HEK293 (cell line): ENCODE measurements around the gene ICAM3.
A peak's percentile ranks its signal among the peaks of the same experiment; 100 is the strongest.

Experiments
- EGR2 ChIP-seq: fragments of 450-650 bp; formaldehyde crosslinking; IDR thresholded peaks from 2 replicates; pipeline ENCODE4 v1.5.1; 2016; ENCODE audit warnings: low read depth, missing biosample characterization, missing genetic modification characterization
- HOXC10 ChIP-seq: sonication (generic); formaldehyde crosslinking; IDR thresholded peaks from 2 replicates; pipeline ENCODE4 v1.8.1; 2023; ENCODE audit warnings: mild to moderate bottlenecking, missing genetic modification reagents
- KLF16 ChIP-seq: fragments of 450-650 bp; formaldehyde crosslinking; IDR thresholded peaks from 2 replicates; pipeline ENCODE4 v1.5.1; 2017; ENCODE audit warnings: missing biosample characterization, missing genetic modification characterization
- TCF7L2 ChIP-seq: IDR thresholded peaks from 2 replicates; pipeline ENCODE4 v1.6.1; 2011; ENCODE audit warnings: low read depth, mild to moderate bottlenecking, inconsistent platforms, low read length, moderate library complexity, borderline replicate concordance
- ZBTB1 ChIP-seq: fragments of 450-650 bp; formaldehyde crosslinking; IDR thresholded peaks from 2 replicates; pipeline ENCODE4 v1.5.1; 2016; ENCODE audit warnings: missing biosample characterization, missing genetic modification characterization
- ZBTB48 ChIP-seq: fragments of 450-650 bp; formaldehyde crosslinking; IDR thresholded peaks from 2 replicates; pipeline ENCODE4 v1.5.1; 2016; ENCODE audit warnings: missing biosample characterization, missing genetic modification characterization
- ZBTB7A ChIP-seq: fragments of 450-650 bp; formaldehyde crosslinking; IDR thresholded peaks from 2 replicates; pipeline ENCODE4 v1.5.1; 2016; ENCODE audit warnings: low read depth, missing biosample characterization, missing genetic modification characterization
- ZBTB8A ChIP-seq: fragments of 450-650 bp; formaldehyde crosslinking; IDR thresholded peaks from 2 replicates; pipeline ENCODE4 v1.5.1; 2016; ENCODE audit warnings: missing biosample characterization, missing genetic modification characterization
- ZNF146 ChIP-seq: fragments of 450-650 bp; formaldehyde crosslinking; IDR thresholded peaks from 2 replicates; pipeline ENCODE4 v1.5.1; 2016; ENCODE audit warnings: missing biosample characterization, missing genetic modification characterization
- ZNF2 ChIP-seq: fragments of 450-650 bp; formaldehyde crosslinking; IDR thresholded peaks from 2 replicates; pipeline ENCODE4 v1.5.1; 2016; ENCODE audit warnings: missing biosample characterization, missing genetic modification characterization
- ZNF214 ChIP-seq: fragments of 450-650 bp; formaldehyde crosslinking; IDR thresholded peaks from 2 replicates; pipeline ENCODE4 v1.5.1; 2017; ENCODE audit warnings: missing biosample characterization, mild to moderate bottlenecking, missing genetic modification characterization, borderline replicate concordance
- ZNF221 ChIP-seq: fragments of 450-650 bp; formaldehyde crosslinking; IDR thresholded peaks from 2 replicates; pipeline ENCODE4 v1.5.1; 2017; ENCODE audit warnings: missing biosample characterization, missing genetic modification characterization, borderline replicate concordance
- ZNF311 ChIP-seq: fragments of 450-650 bp; formaldehyde crosslinking; IDR thresholded peaks from 2 replicates; pipeline ENCODE4 v1.5.1; 2017; ENCODE audit warnings: missing biosample characterization, missing genetic modification characterization, borderline replicate concordance
- ZNF501 ChIP-seq: fragments of 450-650 bp; formaldehyde crosslinking; IDR thresholded peaks from 2 replicates; pipeline ENCODE4 v1.5.1; 2016; ENCODE audit warnings: missing biosample characterization, missing genetic modification characterization
- ZNF530 ChIP-seq: fragments of 450-650 bp; formaldehyde crosslinking; IDR thresholded peaks from 2 replicates; pipeline ENCODE4 v1.5.1; 2016; ENCODE audit warnings: low read depth, missing biosample characterization, missing genetic modification characterization
- ZNF621 ChIP-seq: fragments of 450-650 bp; formaldehyde crosslinking; IDR thresholded peaks from 2 replicates; pipeline ENCODE4 v1.5.1; 2017; ENCODE audit warnings: missing biosample characterization, missing genetic modification characterization
- ZNF660 ChIP-seq: fragments of 450-650 bp; IDR thresholded peaks from 2 replicates; pipeline ENCODE4 v1.5.1; 2018; ENCODE audit warnings: missing biosample characterization, mild to moderate bottlenecking, missing genetic modification characterization
- TF ChIP-seq, protein P1 (sequence below): fragments of 450-650 bp; formaldehyde crosslinking; IDR thresholded peaks from 2 replicates; pipeline ENCODE4 v1.5.1; 2016; ENCODE audit warnings: missing biosample characterization, missing genetic modification characterization
- TF ChIP-seq, protein P2 (sequence below): fragments of 450-650 bp; formaldehyde crosslinking; conservative IDR thresholded peaks from 2 replicates; pipeline ENCODE4 v1.5.1; 2016; ENCODE audit warnings: low read depth, missing biosample characterization, missing genetic modification characterization
- TF ChIP-seq, protein P3 (sequence below): fragments of 450-650 bp; formaldehyde crosslinking; IDR thresholded peaks from 2 replicates; pipeline ENCODE4 v1.5.1; 2017; ENCODE audit warnings: missing biosample characterization, mild to moderate bottlenecking, missing genetic modification characterization, moderate library complexity
- TF ChIP-seq, protein P4 (sequence below): fragments of 450-650 bp; formaldehyde crosslinking; IDR thresholded peaks from 2 replicates; pipeline ENCODE4 v1.5.1; 2016; ENCODE audit warnings: missing biosample characterization, missing genetic modification characterization
- TF ChIP-seq, protein P5 (sequence below): fragments of 450-650 bp; formaldehyde crosslinking; IDR thresholded peaks from 2 replicates; pipeline ENCODE4 v1.5.1; 2017; ENCODE audit warnings: missing biosample characterization, missing genetic modification characterization
- TF ChIP-seq, protein P6 (sequence below): fragments of 450-650 bp; formaldehyde crosslinking; IDR thresholded peaks from 2 replicates; pipeline ENCODE4 v1.5.1; 2016; ENCODE audit warnings: missing biosample characterization, missing genetic modification characterization

Gene ICAM3

DNA sequence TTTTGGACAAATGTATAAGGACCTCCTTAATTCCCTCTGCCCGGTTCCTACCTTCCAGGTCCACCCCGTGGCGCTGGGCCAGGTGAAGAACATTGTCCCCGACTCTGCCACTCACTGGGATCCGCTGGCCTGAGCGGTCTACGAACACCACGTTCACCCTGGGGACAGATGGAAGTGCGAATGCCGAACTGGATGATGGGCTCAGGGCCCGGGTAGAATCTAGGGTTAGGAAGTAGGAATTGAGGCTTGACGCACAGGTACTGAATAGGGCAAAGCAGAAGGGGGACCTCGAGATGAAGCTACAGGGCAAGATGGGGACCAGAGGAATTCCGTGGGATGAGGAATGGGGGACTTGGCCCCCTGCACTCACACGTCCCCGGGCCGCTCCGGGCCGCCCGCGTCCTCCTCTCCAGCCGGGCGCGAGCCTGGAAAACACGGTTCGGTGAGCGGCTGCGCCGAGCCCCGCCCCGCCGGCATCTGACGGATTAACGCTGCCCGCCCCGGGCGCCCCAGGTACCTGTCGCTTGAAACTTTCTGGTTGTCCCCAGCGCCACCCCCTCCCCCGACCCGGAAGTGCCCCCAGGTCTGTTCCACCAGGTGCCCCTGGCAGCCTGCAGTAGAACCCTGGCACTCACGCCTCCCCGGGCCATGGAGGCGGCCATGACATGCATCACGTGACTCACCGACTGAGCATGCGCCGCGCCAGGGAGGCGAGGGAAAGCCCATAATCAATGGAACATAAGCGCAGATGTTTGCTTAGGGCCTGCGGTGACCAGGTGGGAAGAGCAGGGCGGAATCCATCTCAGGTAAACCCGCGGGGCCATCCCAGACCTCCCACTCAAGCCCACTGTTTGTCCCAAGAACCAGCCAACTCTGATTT, 23.8 kb downstream of the ICAM3 start, which contains the start of gene FDX2 (continued):
- TF ChIP-seq ZNF501 (tag by site-specific recombination), result peak; percentile 82; the same call in 1 of the 2 replicates
- no peak for TF ChIP-seq ZNF311 (tag by site-specific recombination)
- peak; percentile 36; the same call in 1 of the 2 replicates for TF ChIP-seq ZBTB8A (tag by site-specific recombination)
- no peak for TF ChIP-seq ZBTB1 (tag by site-specific recombination)
- no peak for TF ChIP-seq ZNF621 (tag by site-specific recombination)
- 0 out of 2 replicates have a peak, but pooled peaks have one; percentile 3 for TF ChIP-seq ZNF146 (tag by site-specific recombination)
- TF ChIP-seq, protein P1, sequence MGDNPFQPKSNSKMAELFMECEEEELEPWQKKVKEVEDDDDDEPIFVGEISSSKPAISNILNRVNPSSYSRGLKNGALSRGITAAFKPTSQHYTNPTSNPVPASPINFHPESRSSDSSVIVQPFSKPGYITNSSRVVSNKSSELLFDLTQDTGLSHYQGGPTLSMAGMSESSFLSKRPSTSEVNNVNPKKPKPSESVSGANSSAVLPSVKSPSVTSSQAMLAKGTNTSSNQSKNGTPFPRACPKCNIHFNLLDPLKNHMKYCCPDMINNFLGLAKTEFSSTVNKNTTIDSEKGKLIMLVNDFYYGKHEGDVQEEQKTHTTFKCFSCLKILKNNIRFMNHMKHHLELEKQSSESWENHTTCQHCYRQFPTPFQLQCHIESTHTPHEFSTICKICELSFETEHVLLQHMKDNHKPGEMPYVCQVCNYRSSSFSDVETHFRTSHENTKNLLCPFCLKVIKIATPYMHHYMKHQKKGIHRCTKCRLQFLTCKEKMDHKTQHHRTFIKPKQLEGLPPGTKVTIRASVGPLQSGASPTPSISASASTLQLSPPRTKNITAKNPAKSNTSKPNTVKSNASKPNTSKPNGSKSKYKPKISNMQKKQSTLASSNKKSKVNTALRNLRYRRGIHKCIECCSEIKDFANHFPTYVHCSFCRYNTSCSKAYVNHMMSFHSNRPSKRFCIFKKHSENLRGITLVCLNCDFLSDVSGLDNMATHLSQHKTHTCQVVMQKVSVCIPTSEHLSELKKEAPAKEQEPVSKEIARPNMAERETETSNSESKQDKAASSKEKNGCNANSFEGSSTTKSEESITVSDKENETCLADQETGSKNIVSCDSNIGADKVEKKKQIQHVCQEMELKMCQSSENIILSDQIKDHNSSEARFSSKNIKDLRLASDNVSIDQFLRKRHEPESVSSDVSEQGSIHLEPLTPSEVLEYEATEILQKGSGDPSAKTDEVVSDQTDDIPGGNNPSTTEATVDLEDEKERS, result no peak
- TF ChIP-seq ZBTB7A (tag by site-specific recombination), result no peak
- TF ChIP-seq, protein P2, sequence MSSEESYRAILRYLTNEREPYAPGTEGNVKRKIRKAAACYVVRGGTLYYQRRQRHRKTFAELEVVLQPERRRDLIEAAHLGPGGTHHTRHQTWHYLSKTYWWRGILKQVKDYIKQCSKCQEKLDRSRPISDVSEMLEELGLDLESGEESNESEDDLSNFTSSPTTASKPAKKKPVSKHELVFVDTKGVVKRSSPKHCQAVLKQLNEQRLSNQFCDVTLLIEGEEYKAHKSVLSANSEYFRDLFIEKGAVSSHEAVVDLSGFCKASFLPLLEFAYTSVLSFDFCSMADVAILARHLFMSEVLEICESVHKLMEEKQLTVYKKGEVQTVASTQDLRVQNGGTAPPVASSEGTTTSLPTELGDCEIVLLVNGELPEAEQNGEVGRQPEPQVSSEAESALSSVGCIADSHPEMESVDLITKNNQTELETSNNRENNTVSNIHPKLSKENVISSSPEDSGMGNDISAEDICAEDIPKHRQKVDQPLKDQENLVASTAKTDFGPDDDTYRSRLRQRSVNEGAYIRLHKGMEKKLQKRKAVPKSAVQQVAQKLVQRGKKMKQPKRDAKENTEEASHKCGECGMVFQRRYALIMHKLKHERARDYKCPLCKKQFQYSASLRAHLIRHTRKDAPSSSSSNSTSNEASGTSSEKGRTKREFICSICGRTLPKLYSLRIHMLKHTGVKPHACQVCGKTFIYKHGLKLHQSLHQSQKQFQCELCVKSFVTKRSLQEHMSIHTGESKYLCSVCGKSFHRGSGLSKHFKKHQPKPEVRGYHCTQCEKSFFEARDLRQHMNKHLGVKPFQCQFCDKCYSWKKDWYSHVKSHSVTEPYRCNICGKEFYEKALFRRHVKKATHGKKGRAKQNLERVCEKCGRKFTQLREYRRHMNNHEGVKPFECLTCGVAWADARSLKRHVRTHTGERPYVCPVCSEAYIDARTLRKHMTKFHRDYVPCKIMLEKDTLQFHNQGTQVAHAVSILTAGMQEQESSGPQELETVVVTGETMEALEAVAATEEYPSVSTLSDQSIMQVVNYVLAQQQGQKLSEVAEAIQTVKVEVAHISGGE (tag by site-specific recombination), result peak; percentile 77
- TF ChIP-seq ZNF530 (tag by site-specific recombination), result no peak
- peak; percentile 63; the same call in 1 of the 2 replicates for TF ChIP-seq KLF16
- TF ChIP-seq, protein P3, sequence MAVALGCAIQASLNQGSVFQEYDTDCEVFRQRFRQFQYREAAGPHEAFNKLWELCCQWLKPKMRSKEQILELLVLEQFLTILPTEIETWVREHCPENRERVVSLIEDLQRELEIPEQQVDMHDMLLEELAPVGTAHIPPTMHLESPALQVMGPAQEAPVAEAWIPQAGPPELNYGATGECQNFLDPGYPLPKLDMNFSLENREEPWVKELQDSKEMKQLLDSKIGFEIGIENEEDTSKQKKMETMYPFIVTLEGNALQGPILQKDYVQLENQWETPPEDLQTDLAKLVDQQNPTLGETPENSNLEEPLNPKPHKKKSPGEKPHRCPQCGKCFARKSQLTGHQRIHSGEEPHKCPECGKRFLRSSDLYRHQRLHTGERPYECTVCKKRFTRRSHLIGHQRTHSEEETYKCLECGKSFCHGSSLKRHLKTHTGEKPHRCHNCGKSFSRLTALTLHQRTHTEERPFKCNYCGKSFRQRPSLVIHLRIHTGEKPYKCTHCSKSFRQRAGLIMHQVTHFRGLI (tag by site-specific recombination), result no peak; the same call in 1 of the 2 replicates
- no peak for TF ChIP-seq TCF7L2
- TF ChIP-seq ZNF214, result no peak
- TF ChIP-seq ZBTB48 (tag by site-specific recombination), result peak; percentile 90
- TF ChIP-seq ZNF660 (tag by site-specific recombination), result peak; percentile 77; the same call in 1 of the 2 replicates
- TF ChIP-seq ZNF2 (tag by site-specific recombination), result 0 out of 2 replicates have a peak, but pooled peaks have one; percentile 34
- no peak for TF ChIP-seq HOXC10 (CRISPR knock-in tag)
- 0 out of 2 replicates have a peak, but pooled peaks have one; percentile 9 for TF ChIP-seq EGR2 (tag by site-specific recombination)
- TF ChIP-seq, protein P4, sequence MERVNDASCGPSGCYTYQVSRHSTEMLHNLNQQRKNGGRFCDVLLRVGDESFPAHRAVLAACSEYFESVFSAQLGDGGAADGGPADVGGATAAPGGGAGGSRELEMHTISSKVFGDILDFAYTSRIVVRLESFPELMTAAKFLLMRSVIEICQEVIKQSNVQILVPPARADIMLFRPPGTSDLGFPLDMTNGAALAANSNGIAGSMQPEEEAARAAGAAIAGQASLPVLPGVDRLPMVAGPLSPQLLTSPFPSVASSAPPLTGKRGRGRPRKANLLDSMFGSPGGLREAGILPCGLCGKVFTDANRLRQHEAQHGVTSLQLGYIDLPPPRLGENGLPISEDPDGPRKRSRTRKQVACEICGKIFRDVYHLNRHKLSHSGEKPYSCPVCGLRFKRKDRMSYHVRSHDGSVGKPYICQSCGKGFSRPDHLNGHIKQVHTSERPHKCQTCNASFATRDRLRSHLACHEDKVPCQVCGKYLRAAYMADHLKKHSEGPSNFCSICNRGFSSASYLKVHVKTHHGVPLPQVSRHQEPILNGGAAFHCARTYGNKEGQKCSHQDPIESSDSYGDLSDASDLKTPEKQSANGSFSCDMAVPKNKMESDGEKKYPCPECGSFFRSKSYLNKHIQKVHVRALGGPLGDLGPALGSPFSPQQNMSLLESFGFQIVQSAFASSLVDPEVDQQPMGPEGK, result peak; percentile 68
- TF ChIP-seq ZNF221, result no peak
- TF ChIP-seq, protein P5, sequence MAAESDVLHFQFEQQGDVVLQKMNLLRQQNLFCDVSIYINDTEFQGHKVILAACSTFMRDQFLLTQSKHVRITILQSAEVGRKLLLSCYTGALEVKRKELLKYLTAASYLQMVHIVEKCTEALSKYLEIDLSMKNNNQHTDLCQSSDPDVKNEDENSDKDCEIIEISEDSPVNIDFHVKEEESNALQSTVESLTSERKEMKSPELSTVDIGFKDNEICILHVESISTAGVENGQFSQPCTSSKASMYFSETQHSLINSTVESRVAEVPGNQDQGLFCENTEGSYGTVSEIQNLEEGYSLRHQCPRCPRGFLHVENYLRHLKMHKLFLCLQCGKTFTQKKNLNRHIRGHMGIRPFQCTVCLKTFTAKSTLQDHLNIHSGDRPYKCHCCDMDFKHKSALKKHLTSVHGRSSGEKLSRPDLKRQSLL, result no peak
- TF ChIP-seq, protein P6, sequence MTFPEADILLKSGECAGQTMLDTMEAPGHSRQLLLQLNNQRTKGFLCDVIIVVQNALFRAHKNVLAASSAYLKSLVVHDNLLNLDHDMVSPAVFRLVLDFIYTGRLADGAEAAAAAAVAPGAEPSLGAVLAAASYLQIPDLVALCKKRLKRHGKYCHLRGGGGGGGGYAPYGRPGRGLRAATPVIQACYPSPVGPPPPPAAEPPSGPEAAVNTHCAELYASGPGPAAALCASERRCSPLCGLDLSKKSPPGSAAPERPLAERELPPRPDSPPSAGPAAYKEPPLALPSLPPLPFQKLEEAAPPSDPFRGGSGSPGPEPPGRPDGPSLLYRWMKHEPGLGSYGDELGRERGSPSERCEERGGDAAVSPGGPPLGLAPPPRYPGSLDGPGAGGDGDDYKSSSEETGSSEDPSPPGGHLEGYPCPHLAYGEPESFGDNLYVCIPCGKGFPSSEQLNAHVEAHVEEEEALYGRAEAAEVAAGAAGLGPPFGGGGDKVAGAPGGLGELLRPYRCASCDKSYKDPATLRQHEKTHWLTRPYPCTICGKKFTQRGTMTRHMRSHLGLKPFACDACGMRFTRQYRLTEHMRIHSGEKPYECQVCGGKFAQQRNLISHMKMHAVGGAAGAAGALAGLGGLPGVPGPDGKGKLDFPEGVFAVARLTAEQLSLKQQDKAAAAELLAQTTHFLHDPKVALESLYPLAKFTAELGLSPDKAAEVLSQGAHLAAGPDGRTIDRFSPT (tag by site-specific recombination), result peak; percentile 87
